Measurements from ENCODE around the gene PCDHA7. TPM values are rescaled to one million over a fixed set of nuclear protein-coding genes. Genes with fewer than 3 reads are reported as not detected.
A peak's percentile ranks its signal among the peaks of the same experiment; 100 is the strongest.

Gene PCDHA7
- total RNA-seq, 1 donor from 2014 or later, result 2.5 TPM

DNA sequence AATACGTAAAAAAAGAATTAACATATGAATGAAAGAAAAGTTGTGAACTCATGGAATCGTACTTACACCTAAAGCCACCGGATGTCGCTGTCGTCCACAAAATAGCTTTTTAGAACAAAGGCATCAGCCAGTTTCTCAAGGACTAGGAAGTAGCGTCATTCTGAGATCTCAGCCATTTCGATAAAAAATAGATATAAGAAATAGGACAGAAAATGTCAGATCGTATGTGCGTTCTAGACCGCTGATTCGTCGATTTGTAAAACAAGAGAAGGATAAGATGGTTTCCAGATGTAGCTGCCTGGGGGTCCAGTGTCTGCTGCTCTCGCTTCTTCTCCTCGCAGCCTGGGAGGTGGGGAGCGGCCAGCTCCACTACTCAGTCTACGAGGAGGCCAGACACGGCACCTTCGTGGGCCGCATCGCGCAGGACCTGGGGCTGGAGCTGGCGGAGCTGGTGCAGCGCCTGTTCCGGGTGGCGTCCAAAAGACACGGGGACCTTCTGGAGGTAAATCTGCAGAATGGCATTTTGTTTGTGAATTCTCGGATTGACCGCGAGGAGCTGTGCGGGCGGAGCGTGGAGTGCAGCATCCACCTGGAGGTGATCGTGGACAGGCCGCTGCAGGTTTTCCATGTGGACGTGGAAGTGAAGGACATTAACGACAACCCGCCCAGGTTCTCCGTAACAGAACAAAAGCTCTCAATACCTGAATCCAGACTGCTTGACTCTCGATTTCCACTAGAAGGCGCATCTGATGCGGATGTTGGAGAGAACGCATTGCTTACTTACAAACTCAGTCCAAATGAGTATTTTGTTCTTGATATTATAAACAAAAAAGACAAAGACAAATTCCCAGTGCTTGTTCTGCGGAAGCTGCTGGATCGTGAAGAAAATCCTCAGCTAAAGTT, 22.0 kb downstream of the PCDHA7 start, which contains the start of gene PCDHA10:
PCDHA10 (plus strand) TSS at position 126 of the 903 bp plus-strand sequence; CDS start at position 278, 152 bp downstream.
- DNase-seq (ENCODE audit: extremely low spot score, unreplicated experiment), result no peak
- TF ChIP-seq CTCF (conservative IDR thresholded peaks at IDR 0.05), result peak; percentile 69

DNA sequence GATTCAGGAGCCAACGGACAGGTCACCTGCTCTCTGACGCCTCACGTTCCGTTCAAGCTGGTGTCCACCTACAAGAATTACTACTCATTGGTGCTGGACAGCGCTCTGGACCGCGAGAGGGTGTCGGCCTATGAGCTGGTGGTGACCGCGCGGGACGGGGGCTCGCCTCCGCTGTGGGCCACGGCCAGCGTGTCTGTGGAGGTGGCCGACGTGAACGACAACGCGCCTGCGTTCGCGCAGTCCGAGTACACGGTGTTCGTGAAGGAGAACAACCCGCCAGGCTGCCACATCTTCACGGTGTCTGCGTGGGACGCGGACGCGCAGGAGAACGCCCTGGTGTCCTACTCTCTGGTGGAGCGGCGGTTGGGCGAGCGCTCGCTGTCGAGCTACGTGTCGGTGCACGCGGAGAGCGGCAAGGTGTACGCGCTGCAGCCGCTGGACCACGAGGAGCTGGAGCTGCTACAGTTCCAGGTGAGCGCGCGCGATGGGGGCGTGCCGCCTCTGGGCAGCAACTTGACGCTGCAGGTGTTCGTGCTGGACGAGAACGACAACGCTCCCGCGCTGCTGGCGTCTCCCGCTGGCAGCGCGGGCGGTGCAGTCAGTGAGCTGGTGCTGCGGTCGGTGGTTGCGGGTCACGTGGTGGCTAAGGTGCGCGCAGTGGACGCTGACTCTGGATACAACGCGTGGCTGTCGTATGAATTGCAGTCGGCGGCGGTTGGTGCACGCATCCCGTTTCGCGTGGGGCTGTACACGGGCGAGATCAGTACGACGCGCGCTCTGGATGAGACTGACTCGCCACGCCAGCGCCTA, 23.3 kb downstream of the PCDHA7 start:
- Mint-ChIP-seq H3K9me3 (peaks cover 19% of the 10 kb centered on the region), H3K27ac (no peak overlapping the region), H3K4me3 (peak overlapping the region; percentile 87), H3K4me1 (ENCODE audit: unreplicated experiment) (no peaks in the 10 kb centered on the region), H3K36me3 (peaks cover 35% of the 10 kb centered on the region), H3K27me3 (no peaks in the 10 kb centered on the region)
- DNase-seq (ENCODE audit: extremely low spot score, unreplicated experiment), result no peak
- TF ChIP-seq CTCF (conservative IDR thresholded peaks at IDR 0.05), result no peak

More for the DNA sequence above, 22.0 kb downstream of the PCDHA7 start, which contains the start of gene PCDHA10:
- Mint-ChIP-seq H3K36me3 (peaks cover 25% of the 10 kb centered on the region), H3K9me3 (peaks cover 13% of the 10 kb centered on the region), H3K27ac (peak within 1 kb of the TSS; percentile 90), H3K4me3 (peak within 1 kb of the TSS; percentile 87), H3K27me3 (no peaks in the 10 kb centered on the region), H3K4me1 (ENCODE audit: unreplicated experiment) (no peaks in the 10 kb centered on the region)

DNA sequence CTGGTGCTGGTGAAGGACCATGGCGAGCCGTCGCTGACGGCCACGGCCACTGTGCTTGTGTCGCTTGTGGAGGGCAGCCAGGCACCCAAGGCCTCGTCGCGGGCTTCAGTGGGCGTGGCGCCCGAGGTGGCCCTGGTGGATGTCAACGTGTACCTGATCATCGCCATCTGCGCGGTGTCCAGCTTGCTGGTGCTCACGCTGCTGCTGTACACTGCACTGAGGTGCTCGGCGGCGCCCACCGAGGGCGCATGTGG, 23.8 kb downstream of the PCDHA7 start:
- Mint-ChIP-seq H3K4me3 (no peak overlapping the region), H3K27ac (no peak overlapping the region), H3K9me3 (peaks cover 19% of the 10 kb centered on the region), H3K36me3 (peaks cover 35% of the 10 kb centered on the region), H3K4me1 (ENCODE audit: unreplicated experiment) (no peaks in the 10 kb centered on the region), H3K27me3 (no peaks in the 10 kb centered on the region)
- TF ChIP-seq CTCF (conservative IDR thresholded peaks at IDR 0.05), result no peak
- DNase-seq (ENCODE audit: extremely low spot score, unreplicated experiment), result no peak

GRCh38 chr5:140862441-140863295, 28.6 kb downstream of the PCDHA7 start:
- H3K27me3 Mint-ChIP-seq, result no peaks in the 10 kb centered on the region
- DNase-seq (ENCODE audit: extremely low spot score, unreplicated experiment), result no peak
- H3K9me3 Mint-ChIP-seq, result peaks cover 10% of the 10 kb centered on the region
- TF ChIP-seq CTCF (conservative IDR thresholded peaks at IDR 0.05), result no peak
- H3K36me3 Mint-ChIP-seq, result peaks cover 30% of the 10 kb centered on the region
- H3K4me1 Mint-ChIP-seq (ENCODE audit: unreplicated experiment), result no peaks in the 10 kb centered on the region
- H3K4me3 Mint-ChIP-seq, result no peak overlapping the region
- no peak overlapping the region for H3K27ac Mint-ChIP-seq
